CD4-positive, alpha-beta T cell treated with Interleukin-15 for 1 hour (primary cell): ENCODE measurements around the gene SMTN.
"Not testable (repeated sequence)": the region's sequence is repeated elsewhere in the genome, so short reads cannot be mapped to it uniquely, and the experiment has no call there.

Experiments used
- DNase-seq: peaks from one replicate; pipeline ENCODE4 v3.0.0-alpha.2; 2020

Gene SMTN

DNA sequence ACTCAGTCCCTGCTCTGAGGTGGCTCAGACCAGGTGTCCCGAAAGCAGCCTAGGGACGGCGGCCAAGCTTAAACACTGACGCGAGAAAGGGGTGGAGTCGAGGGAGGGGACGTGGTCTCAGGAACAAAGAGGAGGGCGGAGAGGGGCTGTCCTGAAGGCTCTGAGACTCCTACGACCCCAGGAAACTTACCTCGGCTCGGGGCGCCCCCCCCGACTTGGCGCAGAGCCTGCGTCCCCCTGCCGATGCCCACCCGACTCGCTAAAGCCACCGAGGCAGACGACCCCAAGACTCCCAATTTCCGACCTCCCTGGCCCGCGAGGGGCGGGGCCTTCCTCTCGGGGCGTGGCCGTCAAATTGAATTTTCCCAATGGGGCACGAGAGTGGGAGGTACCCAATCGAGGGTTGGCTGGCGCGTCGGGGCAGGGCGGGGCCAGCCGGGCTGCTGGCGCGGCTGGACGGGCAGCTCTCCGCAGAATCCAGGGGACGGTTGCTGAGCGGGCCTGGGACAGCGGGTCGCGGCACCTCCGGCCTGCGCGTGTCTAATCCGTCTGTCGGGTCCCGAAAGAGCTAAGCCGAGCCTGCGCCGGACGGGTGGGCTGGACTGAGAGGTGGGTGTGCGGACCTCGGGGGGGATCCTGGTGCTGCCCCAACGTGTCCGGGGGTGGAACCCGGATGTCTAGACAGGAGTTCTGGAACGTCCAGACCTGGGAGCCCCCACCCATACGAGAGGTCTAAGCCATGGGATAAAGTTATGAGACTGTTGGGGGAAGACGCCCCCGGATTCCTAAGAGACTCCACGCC lies at the start of gene SMTN:
SMTN (plus strand) TSS at position 471 of the 802 bp plus-strand sequence. CDS start 1,941 bp downstream, outside the sequence.
- peak; percentile 85 for DNase-seq

DNA sequence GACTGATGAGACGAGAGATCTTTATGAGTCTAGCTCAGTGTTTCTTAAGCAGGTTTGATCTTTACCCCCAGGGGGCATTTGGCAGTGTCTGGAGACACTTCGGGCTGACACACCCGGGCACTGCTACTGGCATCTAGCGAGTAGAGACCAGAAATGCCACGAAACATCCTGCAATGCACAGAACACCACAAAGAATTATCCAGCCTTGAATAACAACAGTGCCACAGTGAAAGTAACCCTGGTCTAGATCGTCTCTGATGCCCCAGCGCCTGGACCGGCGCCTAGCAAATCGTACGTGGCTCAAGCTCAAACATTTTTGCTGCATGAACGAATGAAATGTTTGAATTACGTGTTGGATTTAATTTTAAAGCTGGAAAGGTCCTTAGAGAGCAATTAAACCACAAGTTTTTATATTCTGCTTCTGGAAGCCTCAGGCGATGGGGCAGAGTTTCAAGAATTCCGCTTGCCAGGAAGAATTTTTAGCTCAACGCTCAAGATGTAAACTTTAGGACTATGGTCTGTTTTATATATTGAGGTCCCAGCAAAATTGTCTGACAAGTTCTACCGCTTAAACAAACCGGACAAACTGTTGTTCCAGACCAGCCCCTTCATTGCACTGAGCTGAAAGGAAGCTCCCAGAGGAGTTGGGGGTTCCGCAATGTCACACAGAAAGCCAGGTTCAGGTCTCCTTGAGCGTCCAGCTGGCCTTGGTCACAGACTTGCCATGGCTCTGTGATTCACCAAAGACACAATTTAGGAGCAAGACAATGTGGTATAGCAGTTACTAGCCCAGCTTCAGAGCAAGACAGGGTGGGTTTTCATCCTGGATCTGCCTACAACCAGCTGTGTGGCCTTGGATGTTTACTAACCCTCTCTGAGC lies 44.2 kb upstream of the SMTN start:
- DNase-seq, result no peak

DNA sequence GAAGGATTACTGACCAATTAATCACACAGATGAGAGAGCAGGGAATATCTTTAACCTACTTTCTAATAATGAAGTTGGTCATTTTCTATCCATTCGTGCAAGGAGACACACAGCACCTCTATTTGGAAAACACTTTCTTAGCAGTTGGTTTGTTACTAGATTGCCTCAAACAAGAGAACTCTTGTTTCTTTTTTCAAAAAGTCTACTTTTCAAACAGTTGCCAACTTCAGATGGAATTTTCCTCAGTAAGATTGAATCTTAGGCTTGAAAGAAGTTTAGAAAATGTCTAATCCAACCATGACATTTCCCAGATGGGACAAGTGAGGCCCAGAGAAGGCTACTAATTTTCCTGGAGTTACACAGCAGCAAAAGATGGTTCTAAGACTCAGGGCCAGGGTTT lies 42.4 kb upstream of the SMTN start:
- no peak for DNase-seq

DNA sequence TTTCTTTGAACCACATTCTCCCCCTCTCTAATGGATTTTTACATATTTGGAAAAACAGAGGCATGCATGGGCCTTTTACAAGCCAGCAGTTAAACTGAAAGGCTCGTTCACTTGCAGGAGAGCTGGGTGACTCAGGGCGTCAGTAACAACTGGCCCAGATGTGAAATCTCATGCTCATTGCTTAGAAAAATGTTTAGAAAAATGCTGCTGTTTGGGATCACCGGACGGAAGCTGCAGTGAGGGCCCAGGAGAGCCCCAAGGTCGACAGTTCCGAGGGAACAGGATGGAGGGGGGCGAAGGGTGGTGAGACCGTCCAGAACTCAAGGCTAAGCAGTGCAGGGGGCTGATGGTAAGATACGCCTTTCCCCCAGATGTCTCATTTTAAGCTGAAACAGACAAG lies 41.7 kb upstream of the SMTN start:
- DNase-seq, result no peak

DNA sequence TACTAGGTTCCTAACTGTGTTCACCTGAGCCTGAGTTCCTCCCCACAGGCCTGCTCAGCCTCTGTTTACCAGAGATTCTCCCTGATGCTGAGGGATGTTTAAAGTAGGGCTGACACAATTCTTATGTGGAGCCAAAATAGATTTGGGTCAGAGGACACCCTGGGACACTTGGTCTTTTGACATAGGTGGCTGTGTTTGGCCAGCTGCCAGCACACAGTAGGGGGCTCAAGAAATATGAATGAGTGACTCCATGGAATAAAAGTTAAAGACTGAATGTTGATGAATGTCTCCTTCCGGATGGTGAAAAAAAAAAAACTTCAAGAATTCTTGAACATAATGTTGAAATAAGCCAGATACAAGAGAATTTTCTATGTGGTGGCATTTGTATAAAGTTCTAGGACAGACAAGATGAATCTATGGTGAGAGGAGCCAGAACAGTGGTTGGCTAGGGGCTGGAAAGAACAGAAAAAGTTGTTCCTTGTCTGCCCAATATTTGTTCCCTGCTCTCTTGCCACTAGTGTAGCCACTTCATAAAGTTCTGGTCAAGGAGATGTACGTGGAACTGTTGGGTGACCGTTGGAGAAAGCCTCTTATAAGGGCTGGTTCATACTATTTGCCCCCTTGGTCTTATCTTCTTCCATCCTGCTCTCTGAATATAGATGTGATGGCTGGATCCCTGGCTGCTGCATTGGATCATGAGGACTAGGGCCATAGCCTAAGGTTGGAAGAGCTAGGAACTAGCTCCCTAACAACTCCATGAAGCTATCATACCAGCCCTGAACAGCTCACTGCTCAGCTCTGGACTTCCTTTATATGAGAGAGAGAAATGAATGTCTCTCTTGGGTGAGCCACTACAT lies 40.3 kb upstream of the SMTN start:
- DNase-seq, result no peak

DNA sequence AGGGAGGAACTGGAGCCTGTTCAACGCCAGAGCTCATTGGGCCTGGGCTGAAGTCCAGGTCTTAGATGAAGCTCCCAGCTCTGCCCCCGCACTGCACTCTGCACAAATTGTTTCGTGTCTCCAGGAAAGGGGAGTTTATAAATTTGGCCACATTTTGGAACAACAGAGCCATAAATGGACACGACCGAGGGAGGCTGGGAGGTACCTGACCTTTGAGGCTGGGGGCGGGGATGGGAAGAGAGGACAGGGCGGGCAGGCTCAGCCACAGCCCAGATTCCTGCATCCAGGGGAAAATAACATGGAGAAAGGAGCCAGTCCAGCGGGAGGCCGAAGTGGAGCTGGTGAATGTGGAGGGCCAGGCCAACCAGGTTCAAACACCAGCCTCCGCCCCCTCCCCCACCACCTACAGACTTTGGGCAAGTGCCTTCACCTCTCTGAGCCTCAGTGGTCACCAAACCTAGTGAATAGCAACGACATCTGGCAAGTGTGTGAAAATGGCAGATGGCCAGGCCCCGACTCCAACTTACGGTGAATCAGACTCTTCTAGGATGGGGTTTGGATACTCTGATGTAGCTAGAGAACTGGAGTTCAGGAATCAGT lies 36.8 kb upstream of the SMTN start:
- no peak for DNase-seq

DNA sequence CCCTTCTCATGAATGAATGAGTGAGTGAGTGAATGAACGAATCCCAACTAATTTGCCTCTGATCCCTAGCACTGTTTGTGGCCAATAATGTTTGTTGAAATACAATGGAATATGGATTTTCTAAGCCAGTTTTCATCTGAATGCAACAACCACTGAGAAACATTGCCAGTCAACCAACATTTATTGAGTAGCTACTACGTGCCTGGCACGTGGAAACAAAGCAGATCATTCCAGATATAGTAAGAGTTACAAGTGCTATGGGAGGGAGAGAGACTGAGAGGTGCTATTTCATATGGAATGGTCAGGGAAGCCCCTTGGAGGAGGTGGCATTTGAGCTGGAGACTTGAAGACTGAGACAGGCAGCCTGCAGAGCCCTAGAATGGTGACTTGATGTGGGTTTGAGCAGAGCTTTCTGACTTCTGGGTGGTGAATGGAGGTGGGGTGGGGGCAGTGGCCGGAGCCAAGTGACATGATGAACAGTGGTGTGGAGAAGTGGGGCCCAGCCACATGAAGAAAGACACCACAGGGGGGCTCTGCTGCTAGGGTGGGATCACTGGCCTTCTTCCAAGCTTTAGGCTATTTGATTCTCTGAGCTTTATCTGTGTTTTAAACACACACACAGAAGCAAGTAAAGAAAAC lies 35.1 kb upstream of the SMTN start:
- DNase-seq, result no peak

DNA sequence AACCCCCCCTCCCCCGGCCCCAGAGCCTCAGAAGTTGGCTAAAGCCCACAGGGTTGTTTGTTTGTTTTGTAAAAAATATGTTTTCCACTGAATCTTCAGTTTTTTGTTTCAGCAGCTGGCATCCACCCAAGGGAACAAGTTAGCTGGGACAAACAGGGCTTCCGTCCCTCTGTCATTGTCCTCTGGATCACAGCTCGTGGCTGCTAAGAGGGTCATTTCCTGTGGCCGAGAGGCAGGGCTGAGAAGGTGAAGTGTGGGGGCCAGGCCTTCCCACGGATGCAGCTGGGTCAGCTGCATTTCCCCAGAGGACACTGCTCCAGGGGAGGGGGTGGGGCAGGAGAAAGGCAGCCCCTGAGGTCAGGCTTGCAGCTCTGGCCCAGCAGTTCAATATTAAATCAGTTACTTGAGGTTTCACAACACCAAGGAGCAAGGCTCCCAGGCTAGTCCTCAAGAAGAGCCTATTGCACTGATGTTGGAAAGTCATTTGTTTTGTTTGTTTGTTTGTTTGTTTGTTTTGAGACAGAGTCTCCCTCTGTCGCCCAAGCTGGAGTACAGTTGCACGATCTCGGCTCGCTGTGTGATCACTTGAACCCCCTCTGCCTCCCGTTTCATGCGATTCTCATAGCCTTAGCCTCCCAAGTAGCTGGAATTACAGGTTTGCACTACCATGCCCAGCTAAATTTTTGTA lies 34.4 kb upstream of the SMTN start:
- DNase-seq, result no peak

DNA sequence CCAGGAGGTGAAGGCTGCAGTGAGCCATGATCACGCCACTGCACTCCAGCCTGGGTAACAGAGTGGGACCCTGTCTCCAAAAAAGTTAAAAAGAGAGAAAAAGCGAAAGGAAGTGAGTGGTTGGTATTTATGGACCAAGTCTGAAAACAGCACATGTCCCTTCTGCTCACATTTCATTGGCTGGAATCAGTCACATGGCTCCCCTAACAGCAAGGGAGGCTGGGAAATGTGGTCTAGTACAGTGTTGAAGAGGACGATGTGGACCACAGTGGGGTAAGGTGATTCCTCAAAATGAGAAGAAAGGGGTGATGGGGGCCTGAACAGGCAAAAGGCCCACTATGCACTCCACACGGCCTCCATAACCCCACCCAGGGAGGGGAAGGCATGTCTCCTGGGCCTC lies 32.5 kb upstream of the SMTN start:
- no peak for DNase-seq

DNA sequence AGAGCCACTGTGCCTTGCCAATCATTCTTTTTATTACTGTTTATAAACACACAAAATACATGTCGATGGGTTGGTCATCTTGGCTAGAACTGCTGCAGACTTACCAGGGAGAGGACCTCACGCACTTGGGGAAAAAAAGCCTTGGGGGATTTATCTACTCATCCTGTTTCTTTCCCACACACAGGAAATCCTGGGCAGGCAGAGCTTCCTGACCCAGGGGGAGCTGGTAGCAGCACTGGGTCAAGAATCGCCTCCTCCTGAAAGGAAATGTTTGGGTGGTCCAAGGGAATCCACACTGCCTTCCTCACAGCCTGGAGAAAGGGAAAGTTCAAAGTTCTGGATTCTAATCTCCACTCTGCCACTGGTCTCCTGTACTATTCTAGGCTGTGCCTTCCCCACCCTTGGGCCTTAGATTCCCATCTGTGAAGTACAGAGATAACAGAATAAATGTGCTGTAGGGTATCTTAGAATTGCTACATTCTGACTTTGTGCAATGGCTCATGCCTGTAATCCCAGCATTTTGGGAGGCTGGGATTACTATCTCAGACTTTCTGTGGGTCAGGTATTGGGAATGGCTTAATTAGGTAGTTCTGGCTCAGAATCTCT lies 31.2 kb upstream of the SMTN start:
- DNase-seq, result no peak

DNA sequence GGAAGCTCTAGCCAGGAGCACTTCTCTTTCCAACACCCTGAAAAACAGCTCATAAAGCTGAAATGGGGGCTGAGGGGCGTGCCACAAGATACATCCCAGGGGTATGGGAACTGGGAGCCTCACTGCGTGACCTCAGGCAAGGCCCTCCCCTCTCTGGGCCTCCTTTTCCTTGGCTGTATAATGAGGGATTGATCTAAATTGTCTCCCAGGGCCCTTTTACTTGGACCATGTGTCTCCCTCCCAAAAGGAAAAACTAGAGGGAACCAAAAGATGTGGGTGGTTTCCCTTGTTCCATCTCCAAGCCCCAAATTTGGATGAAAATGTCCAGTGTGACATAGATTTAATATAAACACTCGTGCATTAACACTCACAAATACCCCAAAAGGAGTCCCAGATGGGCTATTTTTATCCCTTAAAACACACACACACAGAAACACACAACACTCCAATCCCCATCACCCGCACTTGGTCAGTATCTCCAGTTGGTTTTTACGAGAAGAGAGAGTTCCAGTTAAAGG lies 25.9 kb upstream of the SMTN start:
- no peak for DNase-seq

DNA sequence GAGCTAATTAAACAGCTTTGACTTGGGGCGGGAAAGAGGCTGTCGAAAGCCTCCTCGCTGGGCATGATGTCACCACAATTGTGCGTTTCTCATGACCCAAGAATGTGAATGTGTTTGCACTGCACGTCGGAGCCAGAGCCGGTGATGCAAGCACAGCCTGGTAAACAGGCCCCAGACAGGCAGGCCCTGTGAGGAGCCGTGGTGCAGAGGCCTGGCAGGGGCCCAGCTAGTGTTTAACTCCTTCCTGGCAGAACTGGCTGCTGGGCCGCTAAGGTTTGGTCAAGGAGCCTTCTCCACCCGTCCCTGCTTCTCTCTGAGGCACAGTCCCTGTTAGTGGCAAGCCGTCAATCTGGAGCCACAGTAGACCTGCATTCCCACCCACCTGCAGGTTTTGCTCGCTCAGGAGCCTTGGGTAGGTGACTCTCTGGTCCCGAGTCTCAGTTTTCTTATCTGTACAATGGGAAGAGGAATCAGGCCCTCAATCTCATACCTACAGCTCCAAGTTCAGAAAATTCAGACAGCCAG lies 25.4 kb upstream of the SMTN start:
- DNase-seq, result no peak

DNA sequence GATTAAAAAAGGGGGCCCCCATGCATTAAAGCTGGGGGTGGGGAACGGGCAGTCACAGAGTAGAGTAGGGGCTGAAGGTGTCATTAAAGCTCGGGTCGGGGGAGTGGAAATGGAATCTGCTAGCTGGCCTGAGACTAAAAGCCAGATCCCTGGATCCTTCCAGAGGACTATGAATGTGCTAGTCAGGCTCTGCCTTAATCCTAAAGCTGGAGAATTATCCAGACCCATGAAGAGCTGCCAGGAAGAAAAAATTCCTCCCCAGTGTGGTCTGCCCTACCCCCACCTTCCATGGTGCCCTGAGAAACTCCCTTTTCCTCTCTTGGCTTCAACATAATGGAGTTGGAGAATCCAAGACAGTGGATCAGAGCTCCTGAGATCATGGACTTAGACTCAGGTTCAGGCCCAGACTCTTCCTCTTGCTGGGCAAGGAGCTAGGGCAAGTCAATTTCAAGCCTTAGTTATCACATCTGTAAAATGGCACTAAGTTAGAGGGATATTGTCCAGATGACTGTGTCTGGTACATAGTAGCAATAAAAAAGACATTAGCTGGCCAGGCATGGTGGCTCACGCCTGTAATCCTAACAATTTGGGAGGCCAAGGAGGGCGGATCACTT lies 24.0 kb upstream of the SMTN start:
- DNase-seq, result no peak

DNA sequence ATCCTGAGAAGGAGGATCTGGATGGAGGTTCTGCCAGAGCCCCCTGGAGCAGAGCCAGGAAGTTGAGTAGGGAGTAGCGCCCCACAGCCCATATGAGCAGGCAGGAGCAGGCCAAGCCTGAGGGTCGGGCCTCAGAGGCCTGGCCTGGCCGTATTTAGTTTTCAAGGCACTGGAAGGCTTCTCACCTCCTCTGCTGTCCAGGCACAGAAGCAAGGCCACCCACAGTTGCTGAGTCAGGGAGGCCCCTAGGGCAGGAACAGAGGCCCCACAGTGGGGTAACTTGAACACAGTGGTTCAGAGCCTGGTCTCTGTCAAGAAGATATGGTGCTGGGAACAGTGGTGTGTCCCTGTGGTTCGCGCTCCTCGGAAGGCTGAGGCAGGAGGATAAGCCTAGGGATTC lies 21.5 kb upstream of the SMTN start:
- not testable (repeated sequence) for DNase-seq

DNA sequence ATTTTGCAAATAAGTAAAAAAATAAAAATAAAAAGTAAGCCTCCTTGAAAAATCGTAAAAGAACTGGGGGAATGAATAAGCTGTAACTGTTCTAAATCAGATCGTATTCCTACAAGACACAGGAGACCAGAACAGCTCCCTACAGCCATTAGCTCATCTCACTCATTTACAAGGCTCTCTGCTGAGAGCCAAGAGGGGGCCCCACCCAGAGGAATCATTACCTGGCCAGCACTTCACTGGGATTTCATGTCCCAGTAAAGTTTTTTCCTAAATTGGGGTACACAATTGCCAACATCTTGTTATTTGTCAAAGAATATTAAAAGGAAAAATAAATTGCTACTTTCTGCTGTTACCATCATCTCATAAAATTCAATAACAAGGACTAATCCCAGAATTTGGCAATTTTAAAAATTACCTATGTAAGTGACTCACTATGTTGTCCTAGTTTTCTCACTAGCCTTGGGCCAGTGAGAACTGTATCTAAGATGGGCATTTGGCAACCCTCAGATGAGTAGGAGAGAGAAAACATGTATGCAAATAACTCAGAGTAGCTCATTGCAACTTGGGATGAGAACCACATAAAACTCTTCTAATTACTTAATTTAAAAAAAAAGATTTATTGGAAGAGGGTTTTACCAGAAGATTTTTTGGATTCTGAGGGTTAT lies 18.4 kb upstream of the SMTN start:
- no peak for DNase-seq

DNA sequence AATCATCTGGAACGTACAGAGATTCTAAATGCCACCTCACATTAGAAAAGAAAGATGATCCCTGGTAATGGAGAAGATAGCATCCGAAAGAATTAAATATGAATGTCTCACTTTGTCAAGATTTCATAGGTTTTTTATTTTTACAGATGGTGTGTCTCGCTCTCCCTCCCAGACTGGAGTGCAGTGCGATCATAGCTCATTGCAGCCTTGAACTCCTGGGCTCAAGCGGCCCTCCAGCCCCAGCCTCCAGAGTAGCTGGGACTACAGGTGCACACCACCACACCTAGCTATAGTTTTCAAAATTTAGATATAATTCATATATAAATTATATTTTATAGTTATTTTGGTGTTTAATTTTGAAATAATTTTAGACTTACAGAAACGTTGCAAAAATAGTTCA lies 16.7 kb upstream of the SMTN start:
- DNase-seq, result no peak

DNA sequence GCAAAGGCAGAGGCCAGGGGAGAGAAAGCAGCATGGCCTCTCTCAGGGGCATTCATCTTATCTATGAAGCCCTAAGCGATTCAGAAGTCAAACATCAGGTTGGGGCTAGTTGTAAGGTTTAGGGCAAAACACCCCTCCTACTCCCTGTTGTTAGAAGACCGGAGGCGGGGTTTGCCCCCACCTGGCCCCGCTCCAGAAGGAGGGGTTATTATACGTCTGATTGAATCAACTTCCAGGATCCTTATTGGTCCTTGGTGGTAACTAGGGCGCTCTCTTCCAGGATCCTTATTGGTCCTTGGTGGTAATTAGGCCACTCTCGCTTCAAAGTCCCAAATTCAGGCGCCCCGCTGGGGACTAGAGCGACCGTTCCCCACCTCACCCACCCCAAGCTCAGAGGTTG lies 12.1 kb upstream of the SMTN start:
- no peak for DNase-seq

DNA sequence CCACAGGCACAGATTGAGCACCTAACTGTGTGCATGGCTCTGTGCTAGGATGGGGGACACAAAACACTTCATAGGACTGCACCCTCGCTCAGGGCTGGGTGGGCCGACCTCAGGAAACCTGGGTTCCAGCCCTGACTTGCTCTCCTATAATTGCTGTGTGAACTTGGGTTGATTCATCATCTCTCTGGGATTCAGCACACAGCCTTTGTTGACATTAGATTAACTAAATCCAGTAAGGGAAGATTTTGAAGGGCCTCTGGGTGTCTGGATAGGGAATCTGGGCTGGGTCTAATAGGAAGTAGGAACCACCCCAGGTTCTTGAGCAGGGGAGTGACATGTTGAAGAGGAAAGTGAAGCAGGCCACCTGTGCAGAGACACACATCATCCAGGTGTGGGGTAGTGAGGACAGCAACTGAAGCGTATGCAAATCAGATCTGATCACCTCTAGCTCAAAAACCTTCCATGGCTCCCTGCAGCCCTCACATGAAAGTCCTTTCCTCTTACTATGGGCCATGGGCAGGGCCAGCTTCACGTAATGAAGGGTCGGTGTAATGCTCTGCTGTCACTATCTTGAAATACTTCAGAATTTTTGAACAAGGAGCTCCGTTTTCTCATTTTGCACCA lies 11.3 kb upstream of the SMTN start:
- not testable (repeated sequence) for DNase-seq

DNA sequence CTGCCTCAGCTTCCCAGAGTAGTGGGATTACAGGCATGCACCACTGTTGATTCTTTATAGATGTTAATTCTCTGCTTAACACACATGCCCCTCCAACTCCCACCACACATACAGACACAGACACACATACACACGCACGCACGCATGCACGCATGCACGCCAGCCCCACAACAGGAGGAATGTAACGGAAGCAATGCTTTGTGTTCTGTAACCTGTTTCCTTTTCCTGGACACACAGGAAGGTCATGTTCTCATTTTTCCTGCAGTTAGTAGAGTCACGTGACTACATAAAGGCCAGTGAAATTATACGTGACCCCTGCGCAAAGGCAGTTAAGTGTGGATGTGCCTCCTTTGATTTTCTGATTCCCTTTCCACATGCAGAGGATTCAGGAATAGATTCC lies 8.0 kb upstream of the SMTN start:
- not testable (repeated sequence) for DNase-seq
